Parathyroid adenoma (tissue), 2 donors: ENCODE measurements around the gene NCOR2.

ENCODE experiments used
- H2AFZ ChIP-seq: fragments of 300-600 bp; sonication (generic); one replicate; pipeline ENCODE4 v1.7.0; 2017; ENCODE audit warnings: antibody characterized with exemption, mild to moderate bottlenecking
- H3K27ac ChIP-seq: fragments of 300-600 bp; sonication (generic); one replicate; pipeline ENCODE4 v1.7.0; 2017
- H3K27me3 ChIP-seq: fragments of 300-600 bp; sonication (generic); one replicate; pipeline ENCODE4 v1.7.0; 2017; ENCODE audit warnings: low read length; ENCODE audit not compliant: control insufficient read depth, insufficient read depth
- H3K36me3 ChIP-seq: fragments of 300-600 bp; sonication (generic); one replicate; pipeline ENCODE4 v1.7.0; 2017; ENCODE audit warnings: low read length; ENCODE audit not compliant: control insufficient read depth, insufficient read depth
- H3K4me1 ChIP-seq: fragments of 300-600 bp; sonication (generic); one replicate; pipeline ENCODE4 v1.7.0; 2017; ENCODE audit warnings: control low read depth
- H3K4me2 ChIP-seq: fragments of 300-600 bp; sonication (generic); one replicate; pipeline ENCODE4 v1.7.0; 2017; ENCODE audit warnings: low read length
- H3K4me3 ChIP-seq: fragments of 300-600 bp; sonication (generic); one replicate; pipeline ENCODE4 v1.7.0; 2017; ENCODE audit warnings: low read depth, low read length
- H3K79me2 ChIP-seq: fragments of 300-600 bp; sonication (generic); one replicate; pipeline ENCODE4 v1.7.0; 2017; ENCODE audit warnings: control low read depth
- H3K9ac ChIP-seq: fragments of 300-600 bp; sonication (generic); one replicate; pipeline ENCODE4 v1.7.0; 2017; ENCODE audit warnings: mild to moderate bottlenecking
- H3K9me3 ChIP-seq: fragments of 300-600 bp; sonication (generic); one replicate; pipeline ENCODE4 v1.7.0; 2017; ENCODE audit warnings: low read length; ENCODE audit not compliant: control insufficient read depth
- TF ChIP-seq, protein P1 (sequence below): fragments of 300-600 bp; sonication (generic); IDR thresholded peaks from one replicate; pipeline ENCODE4 v1.7.0; 2017; ENCODE audit warnings: antibody characterized with exemption, mild to moderate bottlenecking
- donor health status: primary hyperparathyroidism.

The NCOR2 gene

DNA sequence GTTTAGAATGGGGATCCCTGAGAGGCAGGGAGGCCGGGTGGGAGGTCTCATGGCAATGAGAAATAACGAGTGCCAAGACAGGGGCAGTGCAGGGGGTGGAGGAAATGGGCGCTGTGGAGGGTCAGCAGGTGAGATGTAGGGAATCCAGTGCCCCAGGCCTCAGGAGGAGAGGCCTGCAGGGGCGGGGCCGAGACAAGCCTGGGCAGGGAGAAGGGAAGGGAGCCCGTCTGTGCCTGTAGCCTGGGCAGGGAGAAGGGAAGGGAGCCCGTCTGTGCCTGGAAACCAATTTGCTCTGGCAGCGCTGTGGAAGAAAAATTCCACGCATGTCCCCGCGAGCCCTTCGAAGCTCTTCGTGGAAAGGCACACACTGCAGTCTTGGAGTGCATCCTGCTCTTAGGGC is 10.6 kb upstream of the NCOR2 start:
- TF ChIP-seq, protein P1, sequence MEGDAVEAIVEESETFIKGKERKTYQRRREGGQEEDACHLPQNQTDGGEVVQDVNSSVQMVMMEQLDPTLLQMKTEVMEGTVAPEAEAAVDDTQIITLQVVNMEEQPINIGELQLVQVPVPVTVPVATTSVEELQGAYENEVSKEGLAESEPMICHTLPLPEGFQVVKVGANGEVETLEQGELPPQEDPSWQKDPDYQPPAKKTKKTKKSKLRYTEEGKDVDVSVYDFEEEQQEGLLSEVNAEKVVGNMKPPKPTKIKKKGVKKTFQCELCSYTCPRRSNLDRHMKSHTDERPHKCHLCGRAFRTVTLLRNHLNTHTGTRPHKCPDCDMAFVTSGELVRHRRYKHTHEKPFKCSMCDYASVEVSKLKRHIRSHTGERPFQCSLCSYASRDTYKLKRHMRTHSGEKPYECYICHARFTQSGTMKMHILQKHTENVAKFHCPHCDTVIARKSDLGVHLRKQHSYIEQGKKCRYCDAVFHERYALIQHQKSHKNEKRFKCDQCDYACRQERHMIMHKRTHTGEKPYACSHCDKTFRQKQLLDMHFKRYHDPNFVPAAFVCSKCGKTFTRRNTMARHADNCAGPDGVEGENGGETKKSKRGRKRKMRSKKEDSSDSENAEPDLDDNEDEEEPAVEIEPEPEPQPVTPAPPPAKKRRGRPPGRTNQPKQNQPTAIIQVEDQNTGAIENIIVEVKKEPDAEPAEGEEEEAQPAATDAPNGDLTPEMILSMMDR = no peak
- Histone ChIP-seq H3K79me2 (no peaks in the 10 kb centered on the region), H3K4me1 (no peaks in the 10 kb centered on the region), H3K4me2 (no peak overlapping the region), H3K4me3 (no peak overlapping the region), H3K9me3 (no peaks in the 10 kb centered on the region), H3K27me3 (no peaks in the 10 kb centered on the region), H3K27ac (no peak overlapping the region), H3K36me3 (no peaks in the 10 kb centered on the region), H3K9ac (no peak overlapping the region), H2AFZ (no peak overlapping the region)

- no peaks in the 10 kb centered on the region for H3K36me3 ChIP-seq
- H2AFZ ChIP-seq = no peak overlapping the region
- no peaks in the 10 kb centered on the region for H3K79me2 ChIP-seq
- no peak overlapping the region for H3K9ac ChIP-seq
- H3K4me2 ChIP-seq = no peak overlapping the region
- H3K4me1 ChIP-seq = no peaks in the 10 kb centered on the region
- no peak overlapping the region for H3K4me3 ChIP-seq
- H3K9me3 ChIP-seq = no peaks in the 10 kb centered on the region
- no peak overlapping the region for H3K27ac ChIP-seq
- TF ChIP-seq, protein P1 = no peak
- no peaks in the 10 kb centered on the region for H3K27me3 ChIP-seq
Observed at GRCh38 chr12:124577374-124577773, 10.0 kb upstream of the NCOR2 start.

DNA sequence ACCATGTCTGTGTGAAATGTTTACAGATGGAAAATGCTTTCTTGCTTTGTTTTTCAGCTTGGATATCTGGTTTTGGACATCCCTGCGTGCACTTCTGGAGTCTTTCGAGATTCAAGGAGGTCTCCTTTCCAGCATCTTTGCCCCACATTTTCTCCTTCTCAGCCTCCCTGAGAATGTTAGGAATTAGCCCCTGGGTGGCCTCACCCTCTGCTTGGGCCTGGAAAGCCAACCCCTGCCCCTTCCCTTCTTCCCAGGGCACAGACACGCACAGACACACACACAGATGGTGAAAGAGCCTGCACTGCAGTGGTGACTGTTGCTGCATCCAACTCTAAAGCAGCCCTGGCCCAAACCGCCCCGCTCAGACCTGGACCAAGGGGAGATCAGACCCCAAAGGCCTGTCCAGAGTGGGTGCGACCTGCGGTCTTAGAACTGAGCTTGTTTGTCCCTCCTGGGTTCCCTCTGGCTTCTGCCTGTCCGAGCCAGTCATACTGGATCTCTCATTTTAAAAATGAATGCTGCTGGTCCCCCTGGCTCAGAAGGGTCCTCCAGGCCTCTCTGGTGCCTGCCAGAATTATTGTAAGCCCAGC is 8.7 kb upstream of the NCOR2 start:
- H3K36me3 ChIP-seq = no peaks in the 10 kb centered on the region
- no peaks in the 10 kb centered on the region for H3K4me1 ChIP-seq
- no peaks in the 10 kb centered on the region for H3K27me3 ChIP-seq
- no peak overlapping the region for H3K9ac ChIP-seq
- no peak overlapping the region for H3K4me2 ChIP-seq
- H2AFZ ChIP-seq = no peak overlapping the region
- no peaks in the 10 kb centered on the region for H3K9me3 ChIP-seq
- H3K79me2 ChIP-seq = no peaks in the 10 kb centered on the region
- TF ChIP-seq, protein P1 = no peak
- no peak overlapping the region for H3K27ac ChIP-seq
- H3K4me3 ChIP-seq = no peak overlapping the region

DNA sequence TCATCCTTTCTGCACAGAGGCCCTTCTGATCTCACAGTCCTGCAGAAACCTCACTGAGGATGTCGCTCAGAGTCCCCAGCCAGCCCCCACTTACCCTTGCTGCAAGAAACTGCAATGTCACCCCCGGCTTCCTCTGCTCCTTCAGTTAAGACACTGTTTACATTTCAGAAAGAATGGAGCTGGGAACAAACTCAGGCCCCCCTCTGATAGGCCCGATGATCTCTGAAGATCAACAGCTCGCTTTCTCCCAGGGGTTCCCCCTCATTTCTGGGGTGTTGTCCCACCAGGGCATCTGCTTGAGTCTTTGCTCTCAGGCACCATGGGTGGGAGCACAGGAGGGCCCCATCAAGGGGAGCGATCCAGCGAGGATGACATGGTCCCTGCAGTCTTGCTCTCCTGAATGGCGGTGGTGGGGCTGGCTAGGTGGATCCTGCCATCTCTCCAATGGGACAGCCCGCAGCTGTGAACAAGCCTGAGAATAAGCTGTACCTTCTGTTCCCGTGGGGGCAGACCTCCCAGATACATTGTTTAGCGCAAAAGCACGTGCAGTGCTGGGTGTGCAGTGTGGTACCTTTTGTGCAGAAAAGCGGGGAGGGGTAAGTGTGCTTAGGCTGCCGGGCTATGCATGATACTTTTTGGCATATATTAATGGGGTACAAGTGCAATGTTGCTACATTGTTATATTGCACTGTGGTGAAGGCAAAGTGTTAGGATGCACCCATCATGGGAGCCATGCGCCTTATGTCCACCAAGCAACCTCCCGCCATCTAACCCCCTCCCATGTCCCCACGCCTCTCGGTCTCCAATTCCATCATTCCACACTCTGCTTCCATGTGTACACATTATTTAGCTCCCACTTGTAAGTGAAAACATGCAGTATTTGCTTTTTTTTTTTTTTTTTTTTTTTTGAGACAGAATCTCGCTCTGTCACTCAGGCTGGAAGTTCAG is 6.7 kb upstream of the NCOR2 start:
- H3K36me3 ChIP-seq = no peaks in the 10 kb centered on the region
- H3K4me1 ChIP-seq = no peaks in the 10 kb centered on the region
- H3K4me3 ChIP-seq = no peak overlapping the region
- H3K27me3 ChIP-seq = no peaks in the 10 kb centered on the region
- H2AFZ ChIP-seq = no peak overlapping the region
- H3K4me2 ChIP-seq = no peak overlapping the region
- TF ChIP-seq, protein P1 = no peak
- no peaks in the 10 kb centered on the region for H3K9me3 ChIP-seq
- H3K79me2 ChIP-seq = no peaks in the 10 kb centered on the region
- no peak overlapping the region for H3K27ac ChIP-seq
- H3K9ac ChIP-seq = no peak overlapping the region
